Daoy (cell line): ENCODE data around the gene PROC. TPM values are rescaled to one million over a fixed set of nuclear protein-coding genes. Genes with fewer than 3 reads are reported as not detected.
A peak's percentile ranks its signal among the peaks of the same experiment; 100 is the strongest.

Experiments used
- DNase-seq: peaks from one replicate; pipeline ENCODE4 v3.0.0-alpha.2; 2015; ENCODE audit warnings: low read depth
- total RNA-seq: library from RNA; depleted of rRNA; stranded (reverse); fragments of >200 nt; shearing (Covaris generic); gene quantifications from 2 replicates; pipeline ENCODE4 v1.2.3, GENCODE V29; 2014

The PROC gene
- total RNA-seq, 1 experiment from 2014 or later: not detected

DNA sequence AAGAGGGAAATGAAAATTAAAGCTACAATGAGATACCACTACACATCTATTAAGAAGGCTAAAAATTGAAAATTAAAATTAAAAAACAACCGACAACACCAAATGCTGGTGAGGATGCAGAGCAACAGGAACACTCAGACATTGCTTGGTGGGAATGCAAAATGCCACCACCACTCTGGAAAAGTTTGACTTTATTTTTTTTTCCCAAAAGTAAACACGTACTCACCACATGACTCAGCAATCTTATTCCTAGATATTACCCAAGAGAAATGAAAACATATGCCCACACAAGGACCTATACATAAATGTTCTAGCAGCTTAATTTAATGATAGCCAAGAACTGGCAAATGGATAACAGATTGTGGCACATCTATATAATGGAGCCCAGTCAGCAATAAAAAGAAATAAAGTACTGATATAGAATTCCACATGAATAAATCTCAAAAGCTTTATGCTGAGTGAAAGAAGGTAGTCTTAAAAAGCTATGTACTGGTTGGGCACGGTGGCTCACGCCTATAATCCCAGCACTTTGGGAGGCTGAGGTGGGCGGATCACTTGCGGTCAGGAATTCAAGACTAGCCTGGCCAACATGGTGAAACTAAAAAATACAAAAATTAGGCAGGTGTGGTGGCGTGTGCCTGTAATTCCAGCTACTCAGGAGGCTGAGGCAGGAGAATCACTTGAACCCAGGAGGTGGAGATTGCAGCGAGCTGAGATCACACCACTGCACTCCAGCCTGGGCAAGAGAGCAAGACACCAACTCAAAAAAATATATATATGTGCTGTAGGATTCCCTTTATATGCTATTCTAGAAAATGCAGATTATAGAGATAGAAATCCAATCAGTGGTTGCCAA is 4.2 kb upstream of the PROC start:
- DNase-seq: peak; percentile 44

DNA sequence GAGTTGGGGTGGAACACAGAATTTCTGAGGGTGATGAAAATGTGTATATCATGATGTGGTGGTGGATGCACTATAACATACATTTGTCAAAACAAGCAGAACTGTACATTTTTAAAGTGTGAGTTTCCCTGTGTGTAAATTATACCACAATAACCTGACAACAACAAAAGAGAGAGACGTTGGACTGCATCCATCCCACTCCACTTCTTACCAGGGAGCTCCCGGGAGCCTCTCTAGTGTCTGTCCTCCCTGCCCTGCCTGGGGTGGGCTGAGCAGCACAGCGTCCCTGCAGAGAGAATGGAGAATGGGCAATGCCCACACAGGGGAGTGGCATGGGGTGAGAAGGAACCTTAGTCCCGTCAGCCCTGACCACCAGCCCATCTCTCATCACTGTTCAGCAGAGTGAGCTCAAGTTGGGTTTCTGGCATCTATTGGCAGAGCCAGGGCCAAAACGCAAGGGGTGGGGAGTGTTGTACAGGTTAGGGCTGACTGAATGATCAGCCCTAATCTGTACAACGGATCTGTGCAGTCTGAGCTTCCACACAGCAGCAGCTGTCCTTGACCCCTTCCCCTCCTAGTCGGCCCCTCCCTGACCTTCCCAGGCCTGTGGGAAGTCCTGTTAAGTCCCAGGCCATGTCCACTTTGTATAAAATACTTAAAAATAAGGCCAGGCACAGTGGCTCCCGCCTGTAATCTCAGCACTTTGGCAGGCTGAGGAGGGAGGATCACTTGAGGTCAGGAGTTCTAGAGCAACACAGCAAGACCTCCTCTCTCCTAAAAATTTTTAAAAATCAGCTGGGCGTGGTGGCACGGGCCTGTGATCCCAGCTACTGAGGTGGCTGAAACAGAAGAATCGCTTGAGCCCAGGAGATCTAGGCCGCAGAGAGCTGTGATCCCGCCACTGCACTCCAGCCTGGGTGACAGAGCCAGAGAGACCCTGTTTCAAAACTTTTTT is 3.3 kb upstream of the PROC start:
- no peak for DNase-seq

DNA sequence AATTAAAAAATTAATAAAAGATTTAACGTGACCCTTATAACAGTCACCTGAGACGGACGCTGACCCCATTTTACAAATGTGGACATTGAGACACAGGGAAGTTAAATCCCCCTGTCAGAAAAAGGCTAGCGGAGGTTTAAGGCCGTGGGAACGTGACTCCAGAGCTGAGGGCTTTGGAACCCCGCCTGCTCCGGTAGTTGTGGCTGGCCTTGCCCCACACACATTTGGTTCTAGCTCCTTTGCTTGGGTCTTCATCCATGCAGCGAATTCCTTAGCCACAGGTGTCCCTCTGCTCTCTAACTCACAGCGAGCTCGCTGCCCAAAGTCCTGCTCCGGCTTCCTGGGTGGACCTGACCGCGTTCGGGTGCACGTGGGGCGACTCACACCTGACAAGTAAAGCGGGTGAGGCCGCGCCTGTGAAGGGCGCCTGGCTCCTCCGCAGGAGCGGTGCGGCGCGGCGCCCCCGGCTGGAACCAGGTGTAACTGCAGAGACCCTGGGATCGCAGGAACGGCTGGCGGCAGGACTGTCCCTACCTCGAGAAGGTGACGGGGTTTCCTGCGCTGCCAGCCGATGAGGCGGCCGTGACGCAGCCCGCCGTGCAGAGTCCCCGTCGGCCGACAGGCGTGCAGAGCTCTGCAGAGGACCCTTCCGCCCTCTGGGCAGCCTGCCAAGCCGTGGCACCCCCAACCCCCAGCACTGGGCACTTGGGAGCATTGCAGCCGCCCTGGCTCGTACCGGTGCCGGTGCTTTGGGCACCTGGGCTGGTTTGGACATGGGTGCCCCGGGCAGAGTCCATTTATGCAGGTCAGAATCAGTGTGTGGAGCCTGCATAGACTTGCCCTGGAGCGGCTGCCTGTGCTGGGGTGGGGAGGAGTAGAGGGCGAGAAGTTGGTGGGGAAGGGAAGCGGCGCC is 2.4 kb upstream of the PROC start:
- no peak for DNase-seq

DNA sequence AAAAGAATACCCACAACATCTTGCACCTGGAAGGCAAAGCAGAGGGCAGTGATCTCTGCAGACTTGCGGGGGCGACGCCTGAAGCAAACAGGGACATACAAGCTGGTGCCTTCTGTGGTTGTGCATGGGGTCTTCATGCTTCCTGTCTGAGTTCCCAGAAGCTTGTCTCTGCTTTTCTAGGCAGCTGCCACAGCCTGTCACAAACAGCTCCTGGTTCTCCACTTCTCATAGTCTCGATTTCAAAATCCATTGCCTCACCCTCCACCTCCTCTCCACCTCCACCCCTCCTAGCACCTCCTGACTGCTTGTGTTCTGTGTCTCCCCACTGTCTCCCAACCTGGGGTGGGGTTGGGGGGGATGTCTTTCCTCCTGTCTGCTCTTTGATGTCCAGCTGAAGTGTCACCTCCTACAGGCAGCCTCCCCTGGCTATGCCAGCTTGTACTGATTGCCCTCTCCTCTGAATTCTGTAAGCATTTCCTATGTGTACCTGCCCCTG is 1.7 kb upstream of the PROC start:
- no peak for DNase-seq

DNA sequence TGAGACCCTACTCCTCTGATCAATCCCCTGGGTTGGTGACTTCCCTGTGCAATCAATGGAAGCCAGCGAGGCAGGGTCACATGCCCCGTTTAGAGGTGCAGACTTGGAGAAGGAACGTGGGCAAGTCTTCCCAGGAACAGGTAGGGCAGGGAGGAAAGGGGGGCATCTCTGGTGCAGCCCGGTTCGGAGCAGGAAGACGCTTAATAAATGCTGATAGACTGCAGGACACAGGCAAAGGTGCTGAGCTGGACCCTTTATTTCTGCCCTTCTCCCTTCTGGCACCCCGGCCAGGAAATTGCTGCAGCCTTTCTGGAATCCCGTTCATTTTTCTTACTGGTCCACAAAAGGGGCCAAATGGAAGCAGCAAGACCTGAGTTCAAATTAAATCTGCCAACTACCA is 821 bp upstream of the PROC start:
- DNase-seq: no peak

DNA sequence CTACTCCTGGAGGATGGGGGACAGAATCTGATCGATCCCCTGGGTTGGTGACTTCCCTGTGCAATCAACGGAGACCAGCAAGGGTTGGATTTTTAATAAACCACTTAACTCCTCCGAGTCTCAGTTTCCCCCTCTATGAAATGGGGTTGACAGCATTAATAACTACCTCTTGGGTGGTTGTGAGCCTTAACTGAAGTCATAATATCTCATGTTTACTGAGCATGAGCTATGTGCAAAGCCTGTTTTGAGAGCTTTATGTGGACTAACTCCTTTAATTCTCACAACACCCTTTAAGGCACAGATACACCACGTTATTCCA is 844 bp downstream of the PROC start:
- no peak for DNase-seq

DNA sequence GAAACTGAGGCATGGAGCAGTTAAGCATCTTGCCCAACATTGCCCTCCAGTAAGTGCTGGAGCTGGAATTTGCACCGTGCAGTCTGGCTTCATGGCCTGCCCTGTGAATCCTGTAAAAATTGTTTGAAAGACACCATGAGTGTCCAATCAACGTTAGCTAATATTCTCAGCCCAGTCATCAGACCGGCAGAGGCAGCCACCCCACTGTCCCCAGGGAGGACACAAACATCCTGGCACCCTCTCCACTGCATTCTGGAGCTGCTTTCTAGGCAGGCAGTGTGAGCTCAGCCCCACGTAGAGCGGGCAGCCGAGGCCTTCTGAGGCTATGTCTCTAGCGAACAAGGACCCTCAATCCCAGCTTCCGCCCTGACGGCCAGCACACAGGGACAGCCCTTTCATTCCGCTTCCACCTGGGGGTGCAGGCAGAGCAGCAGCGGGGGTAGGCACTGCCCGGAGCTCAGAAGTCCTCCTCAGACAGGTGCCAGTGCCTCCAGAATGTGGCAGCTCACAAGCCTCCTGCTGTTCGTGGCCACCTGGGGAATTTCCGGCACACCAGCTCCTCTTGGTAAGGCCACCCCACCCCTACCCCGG is 1.3 kb downstream of the PROC start:
- DNase-seq: no peak

DNA sequence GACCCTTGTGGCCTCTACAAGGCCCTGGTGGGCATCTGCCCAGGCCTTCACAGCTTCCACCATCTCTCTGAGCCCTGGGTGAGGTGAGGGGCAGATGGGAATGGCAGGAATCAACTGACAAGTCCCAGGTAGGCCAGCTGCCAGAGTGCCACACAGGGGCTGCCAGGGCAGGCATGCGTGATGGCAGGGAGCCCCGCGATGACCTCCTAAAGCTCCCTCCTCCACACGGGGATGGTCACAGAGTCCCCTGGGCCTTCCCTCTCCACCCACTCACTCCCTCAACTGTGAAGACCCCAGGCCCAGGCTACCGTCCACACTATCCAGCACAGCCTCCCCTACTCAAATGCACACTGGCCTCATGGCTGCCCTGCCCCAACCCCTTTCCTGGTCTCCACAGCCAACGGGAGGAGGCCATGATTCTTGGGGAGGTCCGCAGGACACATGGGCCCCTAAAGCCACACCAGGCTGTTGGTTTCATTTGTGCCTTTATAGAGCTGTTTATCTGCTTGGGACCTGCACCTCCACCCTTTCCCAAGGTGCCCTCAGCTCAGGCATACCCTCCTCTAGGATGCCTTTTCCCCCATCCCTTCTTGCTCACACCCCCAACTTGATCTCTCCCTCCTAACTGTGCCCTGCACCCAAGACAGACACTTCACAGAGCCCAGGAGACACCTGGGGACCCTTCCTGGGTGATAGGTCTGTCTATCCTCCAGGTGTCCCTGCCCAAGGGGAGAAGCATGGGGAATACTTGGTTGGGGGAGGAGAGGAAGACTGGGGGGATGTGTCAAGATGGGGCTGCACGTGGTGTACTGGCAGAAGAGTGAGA is 2.0 kb downstream of the PROC start:
- no peak for DNase-seq

DNA sequence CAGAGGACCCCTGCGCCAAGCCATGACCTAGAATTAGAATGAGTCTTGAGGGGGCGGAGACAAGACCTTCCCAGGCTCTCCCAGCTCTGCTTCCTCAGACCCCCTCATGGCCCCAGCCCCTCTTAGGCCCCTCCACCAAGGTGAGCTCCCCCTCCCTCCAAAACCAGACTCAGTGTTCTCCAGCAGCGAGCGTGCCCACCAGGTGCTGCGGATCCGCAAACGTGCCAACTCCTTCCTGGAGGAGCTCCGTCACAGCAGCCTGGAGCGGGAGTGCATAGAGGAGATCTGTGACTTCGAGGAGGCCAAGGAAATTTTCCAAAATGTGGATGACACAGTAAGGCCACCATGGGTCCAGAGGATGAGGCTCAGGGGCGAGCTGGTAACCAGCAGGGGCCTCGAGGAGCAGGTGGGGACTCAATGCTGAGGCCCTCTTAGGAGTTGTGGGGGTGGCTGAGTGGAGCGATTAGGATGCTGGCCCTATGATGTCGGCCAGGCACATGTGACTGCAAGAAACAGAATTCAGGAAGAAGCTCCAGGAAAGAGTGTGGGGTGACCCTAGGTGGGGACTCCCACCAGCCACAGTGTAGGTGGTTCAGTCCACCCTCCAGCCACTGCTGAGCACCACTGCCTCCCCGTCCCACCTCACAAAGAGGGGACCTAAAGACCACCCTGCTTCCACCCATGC is 3.0 kb downstream of the PROC start:
- DNase-seq: no peak

DNA sequence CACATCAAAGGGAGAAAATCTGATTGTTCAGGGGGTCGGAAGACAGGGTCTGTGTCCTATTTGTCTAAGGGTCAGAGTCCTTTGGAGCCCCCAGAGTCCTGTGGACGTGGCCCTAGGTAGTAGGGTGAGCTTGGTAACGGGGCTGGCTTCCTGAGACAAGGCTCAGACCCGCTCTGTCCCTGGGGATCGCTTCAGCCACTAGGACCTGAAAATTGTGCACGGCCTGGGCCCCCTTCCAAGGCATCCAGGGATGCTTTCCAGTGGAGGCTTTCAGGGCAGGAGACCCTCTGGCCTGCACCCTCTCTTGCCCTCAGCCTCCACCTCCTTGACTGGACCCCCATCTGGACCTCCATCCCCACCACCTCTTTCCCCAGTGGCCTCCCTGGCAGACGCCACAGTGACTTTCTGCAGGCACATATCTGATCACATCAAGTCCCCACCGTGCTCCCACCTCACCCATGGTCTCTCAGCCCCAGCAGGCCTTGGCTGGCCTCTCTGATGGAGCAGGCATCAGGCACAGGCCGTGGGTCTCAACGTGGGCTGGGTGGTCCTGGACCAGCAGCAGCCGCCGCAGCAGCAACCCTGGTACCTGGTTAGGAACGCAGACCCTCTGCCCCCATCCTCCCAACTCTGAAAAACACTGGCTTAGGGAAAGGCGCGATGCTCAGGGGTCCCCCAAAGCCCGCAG is 3.8 kb downstream of the PROC start:
- no peak for DNase-seq

DNA sequence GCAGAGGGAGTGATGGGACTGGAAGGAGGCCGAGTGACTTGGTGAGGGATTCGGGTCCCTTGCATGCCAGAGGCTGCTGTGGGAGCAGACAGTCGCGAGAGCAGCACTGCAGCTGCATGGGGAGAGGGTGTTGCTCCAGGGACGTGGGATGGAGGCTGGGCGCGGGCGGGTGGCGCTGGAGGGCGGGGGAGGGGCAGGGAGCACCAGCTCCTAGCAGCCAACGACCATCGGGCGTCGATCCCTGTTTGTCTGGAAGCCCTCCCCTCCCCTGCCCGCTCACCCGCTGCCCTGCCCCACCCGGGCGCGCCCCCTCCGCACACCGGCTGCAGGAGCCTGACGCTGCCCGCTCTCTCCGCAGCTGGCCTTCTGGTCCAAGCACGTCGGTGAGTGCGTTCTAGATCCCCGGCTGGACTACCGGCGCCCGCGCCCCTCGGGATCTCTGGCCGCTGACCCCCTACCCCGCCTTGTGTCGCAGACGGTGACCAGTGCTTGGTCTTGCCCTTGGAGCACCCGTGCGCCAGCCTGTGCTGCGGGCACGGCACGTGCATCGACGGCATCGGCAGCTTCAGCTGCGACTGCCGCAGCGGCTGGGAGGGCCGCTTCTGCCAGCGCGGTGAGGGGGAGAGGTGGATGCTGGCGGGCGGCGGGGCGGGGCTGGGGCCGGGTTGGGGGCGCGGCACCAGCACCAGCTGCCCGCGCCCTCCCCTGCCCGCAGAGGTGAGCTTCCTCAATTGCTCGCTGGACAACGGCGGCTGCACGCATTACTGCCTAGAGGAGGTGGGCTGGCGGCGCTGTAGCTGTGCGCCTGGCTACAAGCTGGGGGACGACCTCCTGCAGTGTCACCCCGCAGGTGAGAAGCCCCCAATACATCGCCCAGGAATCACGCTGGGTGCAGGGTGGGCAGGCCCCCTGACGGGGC is 4.6 kb downstream of the PROC start:
- no peak for DNase-seq

DNA sequence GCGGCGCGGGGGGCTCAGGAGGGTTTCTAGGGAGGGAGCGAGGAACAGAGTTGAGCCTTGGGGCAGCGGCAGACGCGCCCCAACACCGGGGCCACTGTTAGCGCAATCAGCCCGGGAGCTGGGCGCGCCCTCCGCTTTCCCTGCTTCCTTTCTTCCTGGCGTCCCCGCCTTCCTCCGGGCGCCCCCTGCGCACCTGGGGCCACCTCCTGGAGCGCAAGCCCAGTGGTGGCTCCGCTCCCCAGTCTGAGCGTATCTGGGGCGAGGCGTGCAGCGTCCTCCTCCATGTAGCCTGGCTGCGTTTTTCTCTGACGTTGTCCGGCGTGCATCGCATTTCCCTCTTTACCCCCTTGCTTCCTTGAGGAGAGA is 5.2 kb downstream of the PROC start:
- no peak for DNase-seq

DNA sequence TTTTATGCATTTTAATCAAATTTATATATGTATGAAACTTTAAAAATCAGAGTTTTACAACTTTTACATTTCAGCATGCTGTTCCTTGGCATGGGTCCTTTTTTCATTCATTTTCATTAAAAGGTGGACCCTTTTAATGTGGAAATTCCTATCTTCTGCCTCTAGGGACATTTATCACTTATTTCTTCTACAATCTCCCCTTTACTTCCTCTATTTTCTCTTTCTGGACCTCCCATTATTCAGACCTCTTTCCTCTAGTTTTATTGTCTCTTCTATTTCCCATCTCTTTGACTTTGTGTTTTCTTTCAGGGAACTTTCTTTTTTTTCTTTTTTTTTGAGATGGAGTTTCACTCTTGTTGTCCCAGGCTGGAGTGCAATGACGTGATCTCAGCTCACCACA is 5.7 kb downstream of the PROC start:
- DNase-seq: no peak

DNA sequence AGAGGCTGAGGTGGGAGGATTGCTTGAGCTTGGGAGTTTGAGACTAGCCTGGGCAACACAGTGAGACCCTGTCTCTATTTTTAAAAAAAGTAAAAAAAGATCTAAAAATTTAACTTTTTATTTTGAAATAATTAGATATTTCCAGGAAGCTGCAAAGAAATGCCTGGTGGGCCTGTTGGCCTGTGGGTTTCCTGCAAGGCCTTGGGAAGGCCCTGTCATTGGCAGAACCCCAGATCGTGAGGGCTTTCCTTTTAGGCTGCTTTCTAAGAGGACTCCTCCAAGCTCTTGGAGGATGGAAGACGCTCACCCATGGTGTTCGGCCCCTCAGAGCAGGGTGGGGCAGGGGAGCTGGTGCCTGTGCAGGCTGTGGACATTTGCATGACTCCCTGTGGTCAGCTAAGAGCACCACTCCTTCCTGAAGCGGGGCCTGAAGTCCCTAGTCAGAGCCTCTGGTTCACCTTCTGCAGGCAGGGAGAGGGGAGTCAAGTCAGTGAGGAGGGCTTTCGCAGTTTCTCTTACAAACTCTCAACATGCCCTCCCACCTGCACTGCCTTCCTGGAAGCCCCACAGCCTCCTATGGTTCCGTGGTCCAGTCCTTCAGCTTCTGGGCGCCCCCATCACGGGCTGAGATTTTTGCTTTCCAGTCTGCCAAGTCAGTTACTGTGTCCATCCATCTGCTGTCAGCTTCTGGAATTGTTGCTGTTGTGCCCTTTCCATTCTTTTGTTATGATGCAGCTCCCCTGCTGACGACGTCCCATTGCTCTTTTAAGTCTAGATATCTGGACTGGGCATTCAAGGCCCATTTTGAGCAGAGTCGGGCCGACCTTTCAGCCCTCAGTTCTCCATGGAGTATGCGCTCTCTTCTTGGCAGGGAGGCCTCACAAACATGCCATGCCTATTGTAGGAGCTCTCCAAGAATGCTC is 6.6 kb downstream of the PROC start:
- DNase-seq: no peak

DNA sequence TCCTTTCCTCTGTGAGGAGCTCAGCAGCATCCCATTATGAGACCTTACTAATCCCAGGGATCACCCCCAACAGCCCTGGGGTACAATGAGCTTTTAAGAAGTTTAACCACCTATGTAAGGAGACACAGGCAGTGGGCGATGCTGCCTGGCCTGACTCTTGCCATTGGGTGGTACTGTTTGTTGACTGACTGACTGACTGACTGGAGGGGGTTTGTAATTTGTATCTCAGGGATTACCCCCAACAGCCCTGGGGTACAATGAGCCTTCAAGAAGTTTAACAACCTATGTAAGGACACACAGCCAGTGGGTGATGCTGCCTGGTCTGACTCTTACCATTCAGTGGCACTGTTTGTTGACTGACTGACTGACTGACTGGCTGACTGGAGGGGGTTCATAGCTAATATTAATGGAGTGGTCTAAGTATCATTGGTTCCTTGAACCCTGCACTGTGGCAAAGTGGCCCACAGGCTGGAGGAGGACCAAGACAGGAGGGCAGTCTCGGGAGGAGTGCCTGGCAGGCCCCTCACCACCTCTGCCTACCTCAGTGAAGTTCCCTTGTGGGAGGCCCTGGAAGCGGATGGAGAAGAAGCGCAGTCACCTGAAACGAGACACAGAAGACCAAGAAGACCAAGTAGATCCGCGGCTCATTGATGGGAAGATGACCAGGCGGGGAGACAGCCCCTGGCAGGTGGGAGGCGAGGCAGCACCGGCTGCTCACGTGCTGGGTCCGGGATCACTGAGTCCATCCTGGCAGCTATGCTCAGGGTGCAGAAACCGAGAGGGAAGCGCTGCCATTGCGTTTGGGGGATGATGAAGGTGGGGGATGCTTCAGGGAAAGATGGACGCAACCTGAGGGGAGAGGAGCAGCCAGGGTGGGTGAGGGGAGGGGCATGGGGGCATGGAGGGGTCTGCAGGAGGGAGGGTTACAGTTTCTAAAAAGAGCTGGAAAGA is 7.6 kb downstream of the PROC start:
- DNase-seq: no peak
